Parathyroid adenoma (tissue), 2 donors: ENCODE results near the gene NTPCR.
A peak's percentile ranks its signal among the peaks of the same experiment; 100 is the strongest.

ENCODE experiments used
- H2AFZ ChIP-seq: fragments of 300-600 bp; sonication (generic); one replicate; pipeline ENCODE4 v1.7.0; 2017; ENCODE audit warnings: antibody characterized with exemption, mild to moderate bottlenecking
- H3K27ac ChIP-seq: fragments of 300-600 bp; sonication (generic); one replicate; pipeline ENCODE4 v1.7.0; 2017
- H3K27me3 ChIP-seq: fragments of 300-600 bp; sonication (generic); one replicate; pipeline ENCODE4 v1.7.0; 2017; ENCODE audit warnings: low read length; ENCODE audit not compliant: control insufficient read depth, insufficient read depth
- H3K36me3 ChIP-seq: fragments of 300-600 bp; sonication (generic); one replicate; pipeline ENCODE4 v1.7.0; 2017; ENCODE audit warnings: low read length; ENCODE audit not compliant: control insufficient read depth, insufficient read depth
- H3K4me1 ChIP-seq: fragments of 300-600 bp; sonication (generic); one replicate; pipeline ENCODE4 v1.7.0; 2017; ENCODE audit warnings: control low read depth
- H3K4me2 ChIP-seq: fragments of 300-600 bp; sonication (generic); one replicate; pipeline ENCODE4 v1.7.0; 2017; ENCODE audit warnings: low read length
- H3K4me3 ChIP-seq: fragments of 300-600 bp; sonication (generic); one replicate; pipeline ENCODE4 v1.7.0; 2017; ENCODE audit warnings: low read depth, low read length
- H3K79me2 ChIP-seq: fragments of 300-600 bp; sonication (generic); one replicate; pipeline ENCODE4 v1.7.0; 2017; ENCODE audit warnings: control low read depth
- H3K9ac ChIP-seq: fragments of 300-600 bp; sonication (generic); one replicate; pipeline ENCODE4 v1.7.0; 2017; ENCODE audit warnings: mild to moderate bottlenecking
- H3K9me3 ChIP-seq: fragments of 300-600 bp; sonication (generic); one replicate; pipeline ENCODE4 v1.7.0; 2017; ENCODE audit warnings: low read length; ENCODE audit not compliant: control insufficient read depth
- TF ChIP-seq, protein P1 (sequence below): fragments of 300-600 bp; sonication (generic); IDR thresholded peaks from one replicate; pipeline ENCODE4 v1.7.0; 2017; ENCODE audit warnings: antibody characterized with exemption, mild to moderate bottlenecking
- donor health status: primary hyperparathyroidism.

Gene NTPCR

DNA sequence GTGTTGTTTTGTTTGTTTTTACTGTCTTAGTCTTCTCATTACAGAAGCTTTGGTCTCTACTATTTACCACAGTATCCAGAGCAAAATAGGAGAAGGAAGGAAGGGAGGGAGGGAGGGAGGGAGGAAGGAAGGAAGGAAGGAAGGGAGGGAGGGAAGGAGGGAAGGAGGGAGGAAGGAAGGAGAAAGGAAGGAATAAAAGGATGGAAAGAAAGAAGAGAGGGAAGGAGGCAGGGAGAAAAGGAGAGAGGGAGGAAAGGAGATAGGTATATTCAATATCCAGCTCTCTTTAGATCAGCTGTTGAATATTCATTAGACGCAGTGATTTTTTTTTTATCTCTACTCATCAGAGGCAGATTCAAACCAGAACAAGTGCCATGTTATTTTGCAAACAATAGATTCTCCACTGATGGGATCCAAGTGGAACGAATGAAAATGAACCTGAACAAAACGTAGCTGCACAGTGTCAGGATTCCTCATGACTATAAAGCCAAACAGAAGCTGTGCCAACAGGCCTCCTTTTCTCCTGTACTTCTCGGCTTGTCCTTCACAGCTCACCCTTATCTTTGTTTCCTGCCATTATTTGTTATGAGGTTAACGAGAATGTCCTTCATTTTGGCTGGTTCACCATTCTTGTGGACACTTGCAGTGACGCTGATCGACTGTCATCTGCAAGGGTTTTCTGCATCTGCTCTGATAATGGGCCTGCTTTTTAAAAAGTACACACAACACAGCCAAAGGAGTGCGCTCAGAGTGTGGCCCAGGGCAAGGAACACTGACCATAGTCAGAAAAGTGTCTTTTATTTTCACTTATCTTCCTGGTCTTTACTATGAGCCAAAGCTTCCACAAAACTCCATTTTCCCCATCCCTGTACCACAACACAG, 7.8 kb upstream of the NTPCR start:
- Histone ChIP-seq H2AFZ (peak overlapping the region; percentile 56), H3K4me1 (peaks cover 3% of the 10 kb centered on the region), H3K9me3 (no peaks in the 10 kb centered on the region), H3K4me3 (no peak overlapping the region), H3K27me3 (no peaks in the 10 kb centered on the region), H3K9ac (no peak overlapping the region), H3K79me2 (no peaks in the 10 kb centered on the region), H3K36me3 (no peaks in the 10 kb centered on the region), H3K27ac (peak overlapping the region; percentile 15), H3K4me2 (peak overlapping the region; percentile 23)
- TF ChIP-seq, protein P1, sequence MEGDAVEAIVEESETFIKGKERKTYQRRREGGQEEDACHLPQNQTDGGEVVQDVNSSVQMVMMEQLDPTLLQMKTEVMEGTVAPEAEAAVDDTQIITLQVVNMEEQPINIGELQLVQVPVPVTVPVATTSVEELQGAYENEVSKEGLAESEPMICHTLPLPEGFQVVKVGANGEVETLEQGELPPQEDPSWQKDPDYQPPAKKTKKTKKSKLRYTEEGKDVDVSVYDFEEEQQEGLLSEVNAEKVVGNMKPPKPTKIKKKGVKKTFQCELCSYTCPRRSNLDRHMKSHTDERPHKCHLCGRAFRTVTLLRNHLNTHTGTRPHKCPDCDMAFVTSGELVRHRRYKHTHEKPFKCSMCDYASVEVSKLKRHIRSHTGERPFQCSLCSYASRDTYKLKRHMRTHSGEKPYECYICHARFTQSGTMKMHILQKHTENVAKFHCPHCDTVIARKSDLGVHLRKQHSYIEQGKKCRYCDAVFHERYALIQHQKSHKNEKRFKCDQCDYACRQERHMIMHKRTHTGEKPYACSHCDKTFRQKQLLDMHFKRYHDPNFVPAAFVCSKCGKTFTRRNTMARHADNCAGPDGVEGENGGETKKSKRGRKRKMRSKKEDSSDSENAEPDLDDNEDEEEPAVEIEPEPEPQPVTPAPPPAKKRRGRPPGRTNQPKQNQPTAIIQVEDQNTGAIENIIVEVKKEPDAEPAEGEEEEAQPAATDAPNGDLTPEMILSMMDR, result no peak

DNA sequence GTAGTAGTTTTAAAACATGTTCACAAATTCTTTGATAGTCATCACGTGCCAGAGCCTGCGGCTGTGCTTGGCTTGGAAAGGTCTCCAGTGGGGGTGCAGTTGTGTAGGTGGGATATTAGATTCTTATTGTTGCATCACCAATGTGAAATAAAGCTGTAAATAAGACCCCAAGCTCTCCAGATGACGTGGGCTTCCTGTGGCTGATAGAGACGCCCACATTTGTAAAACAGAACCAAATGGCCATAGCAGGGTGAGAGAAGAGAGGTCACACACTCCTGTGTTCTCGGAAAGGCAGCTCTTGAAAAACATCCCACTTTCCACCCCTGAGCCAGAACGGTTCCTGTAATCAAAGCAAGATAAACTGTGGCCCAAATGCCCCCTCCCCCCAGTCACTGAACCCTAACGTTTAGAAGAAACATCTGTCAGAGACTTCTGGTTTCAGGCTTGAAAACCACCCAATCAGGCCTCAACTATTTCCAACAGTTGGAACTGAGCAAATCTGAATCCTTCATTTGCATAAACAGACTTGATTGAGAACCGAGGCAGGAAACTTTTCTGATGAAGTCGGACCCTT, 6.6 kb upstream of the NTPCR start:
- no peak overlapping the region for H3K4me2 ChIP-seq
- no peak overlapping the region for H3K4me3 ChIP-seq
- H3K79me2 ChIP-seq, result no peaks in the 10 kb centered on the region
- H3K27me3 ChIP-seq, result no peaks in the 10 kb centered on the region
- no peaks in the 10 kb centered on the region for H3K9me3 ChIP-seq
- H3K4me1 ChIP-seq, result peaks cover 3% of the 10 kb centered on the region
- TF ChIP-seq, protein P1, result no peak
- H3K9ac ChIP-seq, result no peak overlapping the region
- H3K36me3 ChIP-seq, result no peaks in the 10 kb centered on the region
- H3K27ac ChIP-seq, result no peak overlapping the region
- no peak overlapping the region for H2AFZ ChIP-seq

DNA sequence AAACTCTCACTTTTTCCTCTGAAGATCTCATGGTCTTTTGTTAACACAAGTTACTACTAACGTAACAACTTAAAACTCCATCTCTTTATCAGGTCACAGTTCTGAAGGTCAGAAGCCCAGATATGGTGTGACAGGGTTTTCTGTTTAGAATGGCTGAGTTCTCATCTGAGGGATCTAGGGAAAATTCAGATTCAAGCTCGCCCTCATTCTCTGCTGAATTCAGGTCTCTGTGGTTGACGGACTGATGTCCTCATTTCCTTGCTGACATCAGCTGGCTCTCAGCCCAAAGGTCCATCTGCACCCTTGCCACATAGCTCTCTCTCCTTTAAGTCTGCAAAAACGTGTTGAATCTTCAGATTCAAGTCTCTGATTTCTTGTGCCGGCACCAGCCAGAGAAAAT, 6.1 kb upstream of the NTPCR start:
- Histone ChIP-seq H3K4me1 (peaks cover 3% of the 10 kb centered on the region), H3K9me3 (no peaks in the 10 kb centered on the region), H3K79me2 (no peaks in the 10 kb centered on the region), H3K9ac (no peak overlapping the region), H3K27me3 (no peaks in the 10 kb centered on the region), H2AFZ (no peak overlapping the region), H3K4me3 (no peak overlapping the region), H3K4me2 (no peak overlapping the region), H3K27ac (no peak overlapping the region), H3K36me3 (no peaks in the 10 kb centered on the region)
- TF ChIP-seq, protein P1, result no peak

DNA sequence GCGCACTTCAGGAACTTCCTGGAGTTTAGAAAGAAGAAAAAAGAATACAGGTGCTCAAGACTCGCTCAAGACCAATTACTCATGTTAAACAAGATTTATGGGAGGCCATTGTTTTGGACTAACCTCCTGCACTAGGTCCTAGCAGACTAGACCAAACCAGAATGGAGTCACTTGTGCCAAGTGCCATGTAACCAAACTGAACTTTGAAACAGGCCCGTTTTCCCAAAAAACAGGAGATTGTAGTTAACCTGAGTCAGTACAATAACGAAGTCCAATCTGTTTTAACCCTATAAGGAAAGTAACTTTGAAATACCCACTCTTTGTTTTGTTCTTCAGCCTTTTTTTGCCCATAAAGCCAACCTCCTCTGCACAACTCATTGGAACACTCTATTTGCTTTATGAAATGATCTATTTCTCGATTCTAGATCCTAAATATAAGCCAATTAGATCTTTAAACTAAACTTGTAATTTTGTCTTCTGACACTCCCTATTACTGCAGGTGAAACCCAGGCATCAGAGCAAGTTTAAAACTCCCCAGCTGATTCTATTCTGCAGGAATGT, 695 bp upstream of the NTPCR start:
- H3K79me2 ChIP-seq, result no peaks in the 10 kb centered on the region
- peak overlapping the region; percentile 51 for H3K27ac ChIP-seq
- H3K4me3 ChIP-seq, result peak overlapping the region; percentile 88
- no peaks in the 10 kb centered on the region for H3K27me3 ChIP-seq
- no peaks in the 10 kb centered on the region for H3K36me3 ChIP-seq
- TF ChIP-seq, protein P1, result no peak
- peaks cover 9% of the 10 kb centered on the region for H3K4me1 ChIP-seq
- no peaks in the 10 kb centered on the region for H3K9me3 ChIP-seq
- H2AFZ ChIP-seq, result peak overlapping the region; percentile 94
- peak overlapping the region; percentile 69 for H3K4me2 ChIP-seq
- no peak overlapping the region for H3K9ac ChIP-seq
